ENCODE results near the gene NFX1. TPM values are rescaled to one million over a fixed set of nuclear protein-coding genes. Genes with fewer than 3 reads are reported as not detected.

NFX1 gene
- total and polyA plus RNA-seq, 2 donors (not counting 1 experiment from before 2014, with no cell fraction given) = 67.6 to 76.3 TPM

DNA sequence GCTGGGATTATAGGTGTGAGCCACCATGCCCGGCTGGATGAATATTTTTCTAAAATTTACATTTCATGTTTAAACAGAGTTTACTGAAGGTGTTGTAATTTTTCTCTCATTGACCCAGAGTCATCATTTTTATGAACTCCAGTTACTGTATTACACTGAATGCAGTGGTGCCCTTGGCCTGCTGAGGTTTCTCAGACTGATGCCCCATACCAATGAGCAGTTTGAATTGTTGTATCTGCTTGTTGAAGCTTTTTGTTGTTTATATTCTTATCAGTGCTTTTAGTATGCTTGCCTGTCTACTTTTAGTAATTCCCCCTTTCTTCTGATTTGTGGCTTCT is 29.9 kb downstream of the NFX1 start:
- H3K27ac ChIP-seq (ENCODE audit: low read length in 2 of 2) = no peak overlapping the region
- no peak overlapping the region for H2AFZ ChIP-seq (ENCODE audit: insufficient read depth, low read depth, low read length, poor library complexity, severe bottlenecking)
- no peaks in the 10 kb centered on the region for H3K79me2 ChIP-seq (ENCODE audit: control insufficient read depth, insufficient read depth, low read length)
- H3K27me3 Mint-ChIP-seq = no peaks in the 10 kb centered on the region
- peaks cover 0 to 11% (median 0%) of the 10 kb centered on the region in 3 donors for H3K9me3 ChIP-seq (ENCODE audit: control extremely low read depth in 1 of 3, control insufficient read depth in 2 of 3, insufficient read depth in 1 of 3, low read length in 2 of 3)
- peaks cover 10 to 74% of the 10 kb centered on the region in 2 experiments for H3K36me3 ChIP-seq (replicated peaks in 1 of 2; ENCODE audit: control extremely low read depth in 1 of 2, control insufficient read depth in 1 of 2, extremely low read depth in 1 of 2, insufficient read depth in 2 of 2, low read length in 1 of 2)
- no peak overlapping the region for H3K4me3 Mint-ChIP-seq
- H3K27me3 ChIP-seq (replicated peaks in 1 of 4; ENCODE audit: control extremely low read depth in 1 of 4, control insufficient read depth in 3 of 4, insufficient read depth in 4 of 4, low read length in 3 of 4) = no peaks in the 10 kb centered on the region
- TF ChIP-seq, protein P1, sequence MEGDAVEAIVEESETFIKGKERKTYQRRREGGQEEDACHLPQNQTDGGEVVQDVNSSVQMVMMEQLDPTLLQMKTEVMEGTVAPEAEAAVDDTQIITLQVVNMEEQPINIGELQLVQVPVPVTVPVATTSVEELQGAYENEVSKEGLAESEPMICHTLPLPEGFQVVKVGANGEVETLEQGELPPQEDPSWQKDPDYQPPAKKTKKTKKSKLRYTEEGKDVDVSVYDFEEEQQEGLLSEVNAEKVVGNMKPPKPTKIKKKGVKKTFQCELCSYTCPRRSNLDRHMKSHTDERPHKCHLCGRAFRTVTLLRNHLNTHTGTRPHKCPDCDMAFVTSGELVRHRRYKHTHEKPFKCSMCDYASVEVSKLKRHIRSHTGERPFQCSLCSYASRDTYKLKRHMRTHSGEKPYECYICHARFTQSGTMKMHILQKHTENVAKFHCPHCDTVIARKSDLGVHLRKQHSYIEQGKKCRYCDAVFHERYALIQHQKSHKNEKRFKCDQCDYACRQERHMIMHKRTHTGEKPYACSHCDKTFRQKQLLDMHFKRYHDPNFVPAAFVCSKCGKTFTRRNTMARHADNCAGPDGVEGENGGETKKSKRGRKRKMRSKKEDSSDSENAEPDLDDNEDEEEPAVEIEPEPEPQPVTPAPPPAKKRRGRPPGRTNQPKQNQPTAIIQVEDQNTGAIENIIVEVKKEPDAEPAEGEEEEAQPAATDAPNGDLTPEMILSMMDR (IDR thresholded peaks at IDR 0.05) = no peak
- TF ChIP-seq EZH2 (IDR thresholded peaks at IDR 0.05; ENCODE audit: borderline replicate concordance, insufficient read depth, low read depth, low read length, poor library complexity, severe bottlenecking) = no peak
- WGBS (ENCODE audit: insufficient coverage) = no CpG with 5 or more reads among the region's 1 CpG
- no peaks in the 10 kb centered on the region for H3K4me1 Mint-ChIP-seq
- H4K20me1 ChIP-seq (ENCODE audit: control insufficient read depth, insufficient read depth, low read length, poor library complexity, severe bottlenecking) = no peaks in the 10 kb centered on the region
- no peak overlapping the region for H3K4me3 ChIP-seq (ENCODE audit: control extremely low read depth in 1 of 5, extremely low read depth in 1 of 5, insufficient read depth in 1 of 5, low read depth in 2 of 5, low read length in 4 of 5)
- no peak overlapping the region for H3K27ac Mint-ChIP-seq
- H3K4me2 ChIP-seq (replicated peaks; ENCODE audit: low read depth, low read length, poor library complexity, severe bottlenecking) = no peak overlapping the region
- H3K4me1 ChIP-seq (ENCODE audit: control insufficient read depth in 2 of 2, insufficient read depth in 2 of 2, low read length in 2 of 2) = no peaks in the 10 kb centered on the region
- no peaks in the 10 kb centered on the region for H3K9me3 Mint-ChIP-seq (ENCODE audit: insufficient read depth)
- POLR2A ChIA-PET = no interaction called here
- ATAC-seq (ENCODE audit: low read depth) (no peak), DNase-seq (no peak)
- intact Hi-C loops (cut with micrococcal nuclease) = no loop called here
- CTCF ChIA-PET = interaction anchor here (0.6 to 1.3 kb wide), 2 partner anchors 23 to 248 kb away, joined by 3 to 5 read pairs; no protein-coding TSS in a partner anchor
- no peak overlapping the region for H3K9ac ChIP-seq (ENCODE audit: low read length)

DNA sequence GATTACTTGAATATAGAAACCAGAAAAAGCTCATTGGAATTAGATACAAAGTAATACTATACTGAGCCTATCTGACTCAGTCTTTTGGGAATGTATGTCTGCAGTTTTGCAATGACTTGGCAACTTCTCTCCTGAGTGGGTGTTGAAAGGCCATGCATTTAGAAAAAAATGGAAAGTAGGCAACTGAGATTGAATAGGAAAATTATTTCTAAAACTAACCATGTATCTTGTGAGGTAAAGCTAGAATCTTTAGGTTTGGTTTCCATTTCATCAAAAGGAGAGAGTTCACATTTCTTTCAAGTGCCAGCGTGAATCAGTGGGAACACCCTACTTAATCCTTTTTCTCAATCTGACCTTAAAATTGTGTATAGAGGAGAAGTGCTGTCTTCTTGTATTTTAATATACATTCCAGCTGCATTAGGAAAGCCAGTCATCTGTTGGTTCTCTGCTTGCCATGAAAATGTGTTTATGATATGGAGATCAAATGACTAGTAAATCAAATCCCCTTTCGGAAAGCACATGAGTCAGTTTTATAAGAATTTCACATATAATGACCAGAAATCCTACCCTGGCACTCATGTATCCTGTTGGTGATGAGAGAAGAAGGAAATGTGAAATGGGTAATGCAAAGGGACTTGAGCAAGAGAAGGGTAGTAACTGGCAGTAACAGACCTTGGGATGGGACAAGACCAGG is 30.4 kb downstream of the NFX1 start:
- Mint-ChIP-seq H3K27me3 (no peaks in the 10 kb centered on the region), H3K4me3 (no peak overlapping the region), H3K27ac (no peak overlapping the region), H3K9me3 (ENCODE audit: insufficient read depth) (no peaks in the 10 kb centered on the region), H3K4me1 (no peaks in the 10 kb centered on the region)
- Histone ChIP-seq H3K4me3 (ENCODE audit: control extremely low read depth in 1 of 5, extremely low read depth in 1 of 5, insufficient read depth in 1 of 5, low read depth in 2 of 5, low read length in 4 of 5) (no peak overlapping the region), H3K9me3 (ENCODE audit: control extremely low read depth in 1 of 3, control insufficient read depth in 2 of 3, insufficient read depth in 1 of 3, low read length in 2 of 3) (peaks cover 0 to 14% (median 0%) of the 10 kb centered on the region in 3 donors), H3K79me2 (ENCODE audit: control insufficient read depth, insufficient read depth, low read length) (no peaks in the 10 kb centered on the region), H3K4me1 (ENCODE audit: control insufficient read depth in 2 of 2, insufficient read depth in 2 of 2, low read length in 2 of 2) (no peaks in the 10 kb centered on the region), H2AFZ (ENCODE audit: insufficient read depth, low read depth, low read length, poor library complexity, severe bottlenecking) (no peak overlapping the region), H4K20me1 (ENCODE audit: control insufficient read depth, insufficient read depth, low read length, poor library complexity, severe bottlenecking) (no peaks in the 10 kb centered on the region), H3K36me3 (replicated peaks in 1 of 2; ENCODE audit: control extremely low read depth in 1 of 2, control insufficient read depth in 1 of 2, extremely low read depth in 1 of 2, insufficient read depth in 2 of 2, low read length in 1 of 2) (peaks cover 11 to 72% of the 10 kb centered on the region in 2 experiments), H3K27me3 (replicated peaks in 1 of 4; ENCODE audit: control extremely low read depth in 1 of 4, control insufficient read depth in 3 of 4, insufficient read depth in 4 of 4, low read length in 3 of 4) (no peaks in the 10 kb centered on the region), H3K9ac (ENCODE audit: low read length) (no peak overlapping the region), H3K27ac (ENCODE audit: low read length in 2 of 2) (no peak overlapping the region), H3K4me2 (replicated peaks; ENCODE audit: low read depth, low read length, poor library complexity, severe bottlenecking) (no peak overlapping the region)
- DNase-seq = no peak
- ChIA-PET POLR2A (no interaction called here), CTCF (interaction anchor here (0.6 to 1.3 kb wide), 2 partner anchors 23 to 248 kb away, joined by 3 to 5 read pairs; no protein-coding TSS in a partner anchor)
- intact Hi-C loops (cut with micrococcal nuclease) = no loop called here
- TF ChIP-seq, protein P1 (IDR thresholded peaks at IDR 0.05) = no peak
- no peak for TF ChIP-seq EZH2 (IDR thresholded peaks at IDR 0.05; ENCODE audit: borderline replicate concordance, insufficient read depth, low read depth, low read length, poor library complexity, severe bottlenecking)
- no CpG with 5 or more reads among the region's 2 CpGs for WGBS (ENCODE audit: insufficient coverage)
- no peak for ATAC-seq (ENCODE audit: low read depth)
